Suprapubic skin (tissue), 4 donors: Measurements from ENCODE around the gene NDE1.

Experiments
- CTCF ChIP-seq, 2 donors: fragments of 200-600 bp in 1 of 2; fragments of 450-650 bp in 1 of 2; sonication (generic) in 1 of 2; IDR thresholded peaks; one replicate each; pipeline ENCODE4 v1.5.1; 2016 to 2019; ENCODE audit warnings: antibody characterized with exemption in 2 of 2, mild to moderate bottlenecking in 1 of 2, moderate library complexity in 1 of 2
- EP300 ChIP-seq: sonication (generic); formaldehyde crosslinking; IDR thresholded peaks from one replicate; pipeline ENCODE4 v1.6.1; 2017; ENCODE audit warnings: antibody characterized with exemption
- POLR2A ChIP-seq, 2 donors: fragments of 450-650 bp; IDR thresholded peaks; one replicate each; pipeline ENCODE4 v1.6.1; 2017; ENCODE audit warnings: antibody characterized with exemption in 2 of 2, mild to moderate bottlenecking in 2 of 2, moderate library complexity in 2 of 2
- POLR2AphosphoS5 ChIP-seq, 3 donors: sonication (generic); formaldehyde crosslinking; IDR thresholded peaks; one replicate each; pipeline ENCODE4 v1.6.1; 2017; ENCODE audit warnings: antibody characterized with exemption in 3 of 3

DNA sequence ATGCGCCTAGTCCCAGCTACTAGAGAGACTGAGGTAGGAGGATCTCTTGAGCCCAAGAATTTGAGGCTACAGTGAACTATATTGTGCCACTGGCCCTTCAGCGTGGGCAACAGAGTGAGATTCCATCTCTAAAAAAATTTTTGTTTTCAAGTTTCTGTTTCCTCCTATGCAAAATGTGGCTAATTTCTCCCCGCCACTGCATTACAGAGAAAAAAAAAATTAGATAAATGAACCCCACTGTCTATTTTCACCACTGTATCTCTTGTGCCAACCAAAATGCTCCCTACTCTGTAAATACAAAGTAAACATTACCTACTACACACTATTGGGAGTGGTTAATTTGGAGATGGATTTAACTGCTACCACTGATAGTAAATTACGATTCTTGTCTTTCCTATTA, 9.1 kb upstream of the NDE1 start:
- TF ChIP-seq POLR2AphosphoS5 (IDR thresholded peaks at IDR 0.05) = no peak
- TF ChIP-seq CTCF (IDR thresholded peaks at IDR 0.05) = no peak
- TF ChIP-seq EP300 = no peak
- no peak for TF ChIP-seq POLR2A (IDR thresholded peaks at IDR 0.05)
